ENCODE measurements around the gene ARSA.

The ARSA gene

GRCh38 chr22:50578776-50579310 is 49.1 kb downstream of the ARSA start:
- Histone ChIP-seq H3K4me2 (ENCODE audit: low read length) (no peak overlapping the region), H3F3A (ENCODE audit: control insufficient read depth, insufficient read depth) (no peaks in the 10 kb centered on the region), H3K79me2 (ENCODE audit: control insufficient read depth, low read length) (peaks cover 22% of the 10 kb centered on the region), H3K27ac (ENCODE audit: low read depth, low read length) (no peak overlapping the region), H3K4me3 (ENCODE audit: low read length) (no peak overlapping the region), H3K9me2 (replicated peaks; ENCODE audit: control insufficient read depth, low read length) (no peaks in the 10 kb centered on the region), H3K27me3 (ENCODE audit: control insufficient read depth, low read length) (no peaks in the 10 kb centered on the region), H3K9me3 (ENCODE audit: control insufficient read depth, insufficient read depth, low read length) (no peaks in the 10 kb centered on the region), H4K20me1 (ENCODE audit: control insufficient read depth, insufficient read depth, low read depth, low read length) (no peaks in the 10 kb centered on the region), H3K4me1 (ENCODE audit: control insufficient read depth, low read length) (peaks cover 14% of the 10 kb centered on the region), H3K36me3 (ENCODE audit: control insufficient read depth, low read length) (peaks cover 70% of the 10 kb centered on the region)
- TF ChIP-seq EZH2phosphoT487 (IDR thresholded peaks at IDR 0.05; ENCODE audit: borderline replicate concordance, low read length) = no peak
- TF ChIP-seq CTCF (IDR thresholded peaks at IDR 0.05; ENCODE audit: low read depth, low read length, poor library complexity, severe bottlenecking) = no peak

GRCh38 chr22:50577987-50578775 is 49.8 kb downstream of the ARSA start, which contains the start of gene CPT1B:
Gene CPT1B (minus strand): TSS chr22:50578427. CDS start chr22:50577915, 512 bp downstream.
- H4K20me1 ChIP-seq (ENCODE audit: control insufficient read depth, insufficient read depth, low read depth, low read length) = no peaks in the 10 kb centered on the region
- no peaks in the 10 kb centered on the region for H3K9me3 ChIP-seq (ENCODE audit: control insufficient read depth, insufficient read depth, low read length)
- TF ChIP-seq EZH2phosphoT487 (IDR thresholded peaks at IDR 0.05; ENCODE audit: borderline replicate concordance, low read length) = no peak
- no peak for TF ChIP-seq CTCF (IDR thresholded peaks at IDR 0.05; ENCODE audit: low read depth, low read length, poor library complexity, severe bottlenecking)
- H3K27ac ChIP-seq (ENCODE audit: low read depth, low read length) = no peak within 1 kb of the TSS
- no peaks in the 10 kb centered on the region for H3F3A ChIP-seq (ENCODE audit: control insufficient read depth, insufficient read depth)
- H3K9me2 ChIP-seq (replicated peaks; ENCODE audit: control insufficient read depth, low read length) = no peaks in the 10 kb centered on the region
- H3K4me2 ChIP-seq (ENCODE audit: low read length) = no peak within 1 kb of the TSS
- no peaks in the 10 kb centered on the region for H3K27me3 ChIP-seq (ENCODE audit: control insufficient read depth, low read length)
- H3K79me2 ChIP-seq (ENCODE audit: control insufficient read depth, low read length) = peaks cover 16% of the 10 kb centered on the region
- H3K4me3 ChIP-seq (ENCODE audit: low read length) = no peak within 1 kb of the TSS
- H3K36me3 ChIP-seq (ENCODE audit: control insufficient read depth, low read length) = peaks cover 77% of the 10 kb centered on the region
- peaks cover 11% of the 10 kb centered on the region for H3K4me1 ChIP-seq (ENCODE audit: control insufficient read depth, low read length)

- no peaks in the 10 kb centered on the region for H4K20me1 ChIP-seq (ENCODE audit: control insufficient read depth, insufficient read depth, low read depth, low read length)
- no peaks in the 10 kb centered on the region for H3F3A ChIP-seq (ENCODE audit: control insufficient read depth, insufficient read depth)
- H3K4me2 ChIP-seq (ENCODE audit: low read length) = no peak overlapping the region
- no peaks in the 10 kb centered on the region for H3K9me3 ChIP-seq (ENCODE audit: control insufficient read depth, insufficient read depth, low read length)
- no peak overlapping the region for H3K27ac ChIP-seq (ENCODE audit: low read depth, low read length)
- no peak for TF ChIP-seq CTCF (IDR thresholded peaks at IDR 0.05; ENCODE audit: low read depth, low read length, poor library complexity, severe bottlenecking)
- TF ChIP-seq EZH2phosphoT487 (IDR thresholded peaks at IDR 0.05; ENCODE audit: borderline replicate concordance, low read length) = no peak
- H3K79me2 ChIP-seq (ENCODE audit: control insufficient read depth, low read length) = peaks cover 15% of the 10 kb centered on the region
- H3K4me1 ChIP-seq (ENCODE audit: control insufficient read depth, low read length) = peaks cover 11% of the 10 kb centered on the region
- H3K9me2 ChIP-seq (replicated peaks; ENCODE audit: control insufficient read depth, low read length) = no peaks in the 10 kb centered on the region
- no peak overlapping the region for H3K4me3 ChIP-seq (ENCODE audit: low read length)
- H3K36me3 ChIP-seq (ENCODE audit: control insufficient read depth, low read length) = peaks cover 82% of the 10 kb centered on the region
- H3K27me3 ChIP-seq (ENCODE audit: control insufficient read depth, low read length) = no peaks in the 10 kb centered on the region
These were observed 50.3 kb downstream of the ARSA start for GRCh38 chr22:50577697-50577986.
